Activated CD8-positive, alpha-beta memory T cell treated with anti-CD3 and anti-CD28 coated beads, Interleukin-2, amount 50 U/mL, for 24 hours (primary cell): ENCODE measurements around the gene PDILT.
"Not testable (repeated sequence)": the region's sequence is repeated elsewhere in the genome, so short reads cannot be mapped to it uniquely, and the experiment has no call there.

Experiments used
- DNase-seq: peaks from one replicate; pipeline ENCODE4 v3.0.0-alpha.2; 2020; ENCODE audit errors: extremely low read depth

Gene PDILT

DNA sequence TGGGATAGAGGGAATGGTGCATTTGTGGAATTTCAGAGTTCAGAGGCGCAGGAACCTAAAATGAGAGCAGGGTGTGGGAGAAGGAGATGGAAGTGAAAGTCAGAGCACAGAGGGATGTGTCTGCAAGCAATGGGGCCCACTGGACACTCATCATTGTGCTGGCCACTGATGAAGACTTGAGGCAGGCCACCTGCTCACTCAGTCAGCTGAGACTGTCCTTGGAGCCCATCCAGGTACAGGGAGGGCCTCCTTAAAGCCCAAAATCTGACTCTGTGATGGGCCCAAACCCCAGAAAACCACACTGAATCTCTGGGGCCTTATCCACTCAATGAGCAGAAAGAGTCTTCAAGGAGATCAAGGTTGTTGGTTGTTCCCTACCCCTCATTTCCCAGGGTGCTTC, 82.9 kb downstream of the PDILT start:
- DNase-seq: no peak

DNA sequence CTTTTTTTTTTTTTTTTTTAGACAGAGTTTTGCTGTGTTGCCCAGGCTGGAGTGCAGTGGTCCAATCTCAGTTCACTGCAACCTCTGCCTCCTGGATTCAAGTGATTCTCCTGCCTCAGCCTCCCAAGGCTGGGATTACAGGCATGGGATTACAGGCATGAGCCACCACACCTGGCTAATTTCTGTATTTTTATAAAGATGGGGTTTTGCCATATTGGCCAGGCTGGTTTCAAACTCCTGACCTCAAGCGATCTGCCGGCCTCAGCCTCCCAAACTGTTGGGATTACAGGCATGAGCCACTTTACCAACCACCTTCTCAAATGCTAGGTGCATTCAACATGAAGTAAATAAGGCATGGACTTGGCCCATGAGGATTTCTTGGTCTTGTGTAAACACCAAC, 83.5 kb downstream of the PDILT start:
- DNase-seq: not testable (repeated sequence)

DNA sequence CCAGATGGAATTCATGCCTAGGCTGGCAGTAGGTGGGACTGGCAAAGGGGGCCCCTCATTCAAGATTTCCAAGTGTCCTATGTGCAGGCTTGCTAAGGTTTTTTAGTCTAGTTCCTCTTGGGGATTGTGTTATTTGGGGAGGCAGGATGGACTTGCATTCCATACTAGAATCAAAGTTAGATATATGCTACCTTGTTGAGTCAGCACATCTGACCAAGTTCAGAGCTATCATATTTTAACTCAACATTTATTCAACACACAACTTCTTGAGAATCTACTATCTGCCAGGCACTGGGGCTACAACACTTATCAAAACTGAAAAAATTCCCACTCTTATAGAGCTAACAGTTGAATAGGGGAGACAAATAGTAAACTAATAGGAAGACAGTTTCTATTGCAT, 83.9 kb downstream of the PDILT start:
- no peak for DNase-seq

DNA sequence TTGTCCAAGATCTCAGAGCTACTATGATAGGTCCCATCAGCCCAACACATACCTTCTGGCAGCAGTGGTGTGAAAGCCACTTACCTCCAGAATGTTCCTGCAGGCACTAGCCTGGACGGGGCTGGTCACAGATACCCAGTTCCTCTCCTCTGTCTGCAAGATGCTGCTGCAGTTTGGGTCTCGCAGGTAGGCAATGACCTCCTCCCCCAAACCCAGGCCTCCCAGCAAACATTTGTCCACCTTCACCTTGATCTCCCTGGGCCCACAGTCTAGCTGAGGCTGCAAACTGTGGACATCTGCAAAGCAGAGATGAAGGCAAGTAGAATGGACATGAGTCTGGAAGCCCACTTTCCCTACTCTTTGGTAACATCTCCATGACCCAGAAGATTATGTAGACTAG, 84.4 kb downstream of the PDILT start:
- DNase-seq: no peak

DNA sequence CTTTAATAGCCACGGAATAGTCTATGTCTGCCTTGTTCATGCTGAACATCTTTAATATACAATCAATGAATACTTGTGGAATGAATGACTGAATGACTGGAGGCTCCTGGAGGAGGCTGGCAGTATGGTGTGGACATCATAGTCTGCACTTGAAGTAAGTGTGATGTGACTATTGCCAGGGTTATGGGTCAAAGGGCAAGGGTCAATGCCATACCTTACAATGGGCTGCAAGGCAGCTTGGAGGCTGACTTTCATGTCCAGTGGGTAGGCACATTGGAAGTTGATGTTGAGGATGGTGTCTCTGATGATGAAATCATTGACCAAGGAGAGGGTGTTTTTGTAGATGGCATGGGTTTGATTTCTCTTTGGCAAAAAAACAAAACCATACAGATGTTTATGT, 85.1 kb downstream of the PDILT start:
- no peak for DNase-seq

DNA sequence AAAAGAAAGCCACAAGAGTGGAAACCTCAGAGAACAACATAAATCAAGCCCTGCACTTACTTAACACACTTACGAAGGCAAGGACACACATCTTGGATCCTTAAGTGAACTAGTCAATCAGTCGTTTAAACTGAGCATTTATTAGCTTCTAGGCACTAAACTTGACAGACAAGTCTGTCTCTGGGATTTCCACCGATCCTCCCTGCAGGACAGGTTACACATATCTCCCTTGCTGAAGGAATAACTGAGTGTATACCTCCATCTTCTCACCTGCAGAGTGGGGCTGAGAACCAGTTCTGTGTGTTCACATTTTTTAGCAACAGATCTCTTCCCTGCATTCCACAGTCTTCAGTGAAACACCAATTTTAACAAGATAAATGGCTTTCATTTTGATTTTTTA, 86.1 kb downstream of the PDILT start:
- no peak for DNase-seq

DNA sequence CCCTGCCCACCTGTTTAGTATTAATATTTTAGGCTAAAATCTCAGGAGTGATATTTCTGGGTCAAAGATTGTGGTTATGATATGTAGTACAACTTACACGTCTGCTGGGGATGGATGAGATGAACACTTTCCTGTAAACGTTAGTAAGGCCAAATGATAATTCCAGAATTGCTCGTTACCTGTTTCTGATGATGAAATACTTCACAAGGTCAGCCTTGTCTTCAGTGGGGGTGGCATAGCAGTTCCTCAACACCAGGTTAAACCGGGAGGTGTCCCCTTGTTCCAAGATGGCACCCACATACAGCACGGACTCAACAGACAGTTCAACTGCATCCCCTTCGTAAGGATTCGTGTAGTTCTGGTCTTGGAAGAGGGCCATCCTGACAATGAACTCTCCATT, 86.5 kb downstream of the PDILT start:
- DNase-seq: no peak

DNA sequence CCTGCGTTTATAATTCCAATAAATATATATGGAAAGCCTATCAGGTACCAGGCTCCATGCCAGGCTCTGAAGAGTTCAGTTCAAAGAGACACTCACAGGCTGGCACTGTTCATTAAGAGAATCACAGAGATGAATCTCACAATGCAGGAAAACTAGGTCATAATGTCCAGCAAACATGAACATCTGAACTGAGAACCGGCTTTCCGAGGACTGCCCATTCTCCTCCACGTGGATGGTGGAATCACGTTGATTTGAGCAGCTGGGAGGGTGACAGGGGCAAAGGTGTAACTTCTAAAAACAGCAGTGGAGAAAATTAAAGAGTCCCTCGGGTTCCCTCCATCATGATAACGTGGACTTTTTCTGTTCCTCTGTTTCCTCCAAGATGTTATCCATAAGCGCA, 87.4 kb downstream of the PDILT start:
- DNase-seq: no peak

GRCh38 chr16:20316715-20317114, 87.8 kb downstream of the PDILT start:
- no peak for DNase-seq

DNA sequence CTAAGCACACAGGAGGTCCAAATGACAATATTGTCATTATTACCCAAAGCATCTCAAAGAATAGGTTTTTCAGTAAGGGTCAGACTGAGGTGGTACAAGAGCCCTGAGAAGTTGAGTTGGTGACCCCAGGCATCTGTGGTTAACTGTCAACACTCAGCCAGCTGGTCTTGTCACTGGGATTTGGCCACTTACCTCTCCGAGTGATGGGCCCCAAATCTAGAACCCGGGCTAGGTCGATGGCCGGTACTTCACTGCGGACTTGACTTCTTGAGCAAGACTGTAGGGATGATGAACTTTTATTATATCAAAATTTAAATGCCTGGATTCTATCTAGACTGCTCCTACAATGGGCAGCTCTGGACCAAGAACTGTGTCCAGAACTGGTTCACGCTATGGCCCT, 88.8 kb downstream of the PDILT start:
- no peak for DNase-seq

GRCh38 chr16:20314575-20314974, 90.0 kb downstream of the PDILT start:
- no peak for DNase-seq

- DNase-seq: no peak
Observed at GRCh38 chr16:20313741-20314140, 90.8 kb downstream of the PDILT start.

- DNase-seq: not testable (repeated sequence)
Observed at GRCh38 chr16:20312536-20313095, 91.9 kb downstream of the PDILT start.

- no peak for DNase-seq
Observed at GRCh38 chr16:20311548-20311947, 93.0 kb downstream of the PDILT start.

DNA sequence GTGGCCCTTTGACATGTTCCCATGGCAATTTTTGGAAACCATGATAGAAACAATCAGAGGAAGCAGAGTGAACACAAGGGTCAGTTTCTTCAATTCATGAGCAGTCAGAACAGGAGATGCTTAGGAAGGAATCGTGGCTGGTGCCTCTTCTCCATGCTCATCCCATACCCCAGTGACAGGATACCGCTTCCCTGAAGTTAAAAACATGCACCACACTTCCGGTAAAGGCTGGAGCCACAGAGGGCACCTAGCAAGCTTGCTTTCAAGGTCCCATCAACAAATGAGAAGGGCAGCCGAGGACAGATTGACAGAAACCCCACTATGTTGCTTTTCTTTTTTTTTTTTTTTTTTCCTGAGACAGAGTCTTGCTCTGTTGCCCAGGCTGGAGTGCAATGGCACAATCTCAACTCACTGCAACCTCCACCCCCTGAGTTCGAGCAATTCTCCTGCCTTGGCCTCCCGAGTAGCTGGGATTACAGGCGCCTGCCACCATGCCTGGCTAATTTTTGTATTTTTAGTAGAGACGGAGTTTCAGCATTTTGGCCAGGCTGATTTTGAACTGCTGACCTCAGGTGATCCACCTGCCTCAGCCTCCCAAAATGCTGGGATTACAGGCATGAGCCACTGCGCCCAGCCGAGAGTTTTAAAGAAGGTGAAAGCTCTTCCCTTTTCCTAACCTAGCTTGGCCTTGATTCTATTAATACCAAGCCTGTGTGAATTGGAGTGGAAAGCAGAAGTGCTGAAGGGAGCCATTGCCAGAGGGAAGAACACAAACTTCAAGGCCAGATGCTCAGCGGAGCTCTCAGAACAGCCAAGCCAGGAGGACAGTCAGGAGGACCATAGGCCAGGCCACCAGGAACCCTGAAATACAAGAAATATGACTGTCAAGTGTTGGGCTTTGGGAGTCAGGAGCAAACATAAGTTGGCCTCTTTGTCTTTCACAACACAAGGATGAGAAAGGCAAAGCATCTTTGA, 93.8 kb downstream of the PDILT start:
- no peak for DNase-seq

- DNase-seq: no peak
Observed at GRCh38 chr16:20309786-20310185, 94.8 kb downstream of the PDILT start.
